AG10803 (cell line): ENCODE measurements around the gene SUPT3H.
"Not testable (repeated sequence)": the region's sequence is repeated elsewhere in the genome, so short reads cannot be mapped to it uniquely, and the experiment has no call there.

Experiments
- DNase-seq: peaks from one replicate; pipeline ENCODE4 v3.0.0; 2010; ENCODE audit warnings: low read depth
- H3K4me3 ChIP-seq: 2 replicates; pipeline ENCODE4 v1.5.1; 2011; ENCODE audit warnings: mild to moderate bottlenecking, low read length, control low read depth
- TF ChIP-seq, protein P1 (sequence below): conservative IDR thresholded peaks from 2 replicates; pipeline ENCODE4 v1.5.1; 2011; ENCODE audit warnings: mild to moderate bottlenecking, low read length, control low read depth, inconsistent platforms

Gene SUPT3H

DNA sequence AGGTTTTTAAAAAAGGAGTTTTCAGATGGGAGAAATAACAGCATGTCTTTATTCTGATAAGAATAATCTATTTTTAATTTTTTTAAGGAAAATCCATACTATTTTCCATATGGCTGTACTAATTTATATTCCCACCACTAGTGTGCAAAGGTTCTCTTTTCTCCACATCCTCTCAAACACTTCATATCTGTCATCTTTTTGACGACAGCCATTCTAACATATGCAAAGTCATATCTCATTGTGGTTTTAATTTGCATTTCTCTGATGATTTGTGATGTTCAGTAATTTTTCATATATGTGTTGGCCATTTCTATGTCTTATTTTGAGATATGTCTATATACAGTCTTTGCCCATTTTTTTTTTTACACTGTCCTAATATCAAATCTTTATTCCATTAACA, 330.2 kb downstream of the SUPT3H start:
- DNase-seq = no peak
- TF ChIP-seq, protein P1, sequence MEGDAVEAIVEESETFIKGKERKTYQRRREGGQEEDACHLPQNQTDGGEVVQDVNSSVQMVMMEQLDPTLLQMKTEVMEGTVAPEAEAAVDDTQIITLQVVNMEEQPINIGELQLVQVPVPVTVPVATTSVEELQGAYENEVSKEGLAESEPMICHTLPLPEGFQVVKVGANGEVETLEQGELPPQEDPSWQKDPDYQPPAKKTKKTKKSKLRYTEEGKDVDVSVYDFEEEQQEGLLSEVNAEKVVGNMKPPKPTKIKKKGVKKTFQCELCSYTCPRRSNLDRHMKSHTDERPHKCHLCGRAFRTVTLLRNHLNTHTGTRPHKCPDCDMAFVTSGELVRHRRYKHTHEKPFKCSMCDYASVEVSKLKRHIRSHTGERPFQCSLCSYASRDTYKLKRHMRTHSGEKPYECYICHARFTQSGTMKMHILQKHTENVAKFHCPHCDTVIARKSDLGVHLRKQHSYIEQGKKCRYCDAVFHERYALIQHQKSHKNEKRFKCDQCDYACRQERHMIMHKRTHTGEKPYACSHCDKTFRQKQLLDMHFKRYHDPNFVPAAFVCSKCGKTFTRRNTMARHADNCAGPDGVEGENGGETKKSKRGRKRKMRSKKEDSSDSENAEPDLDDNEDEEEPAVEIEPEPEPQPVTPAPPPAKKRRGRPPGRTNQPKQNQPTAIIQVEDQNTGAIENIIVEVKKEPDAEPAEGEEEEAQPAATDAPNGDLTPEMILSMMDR = no peak
- H3K4me3 ChIP-seq = no peak overlapping the region

DNA sequence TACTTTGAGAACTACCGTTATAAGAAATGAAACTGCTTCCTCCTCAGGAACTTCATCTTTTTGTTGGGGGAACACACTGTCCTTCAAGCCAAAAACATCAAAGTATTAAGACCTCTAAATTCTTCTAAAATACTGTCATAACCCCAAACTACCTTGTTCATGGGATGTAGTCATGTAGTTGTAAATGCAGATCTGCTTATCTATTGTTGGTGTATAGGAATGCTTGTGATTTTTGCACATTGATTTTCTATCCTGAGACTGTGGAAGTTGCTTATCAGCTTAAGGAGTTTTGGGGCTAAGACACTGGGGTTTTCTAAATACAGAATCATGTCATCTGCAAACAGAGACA, 332.5 kb downstream of the SUPT3H start:
- H3K4me3 ChIP-seq = no peak overlapping the region
- TF ChIP-seq, protein P1 = no peak
- no peak for DNase-seq

DNA sequence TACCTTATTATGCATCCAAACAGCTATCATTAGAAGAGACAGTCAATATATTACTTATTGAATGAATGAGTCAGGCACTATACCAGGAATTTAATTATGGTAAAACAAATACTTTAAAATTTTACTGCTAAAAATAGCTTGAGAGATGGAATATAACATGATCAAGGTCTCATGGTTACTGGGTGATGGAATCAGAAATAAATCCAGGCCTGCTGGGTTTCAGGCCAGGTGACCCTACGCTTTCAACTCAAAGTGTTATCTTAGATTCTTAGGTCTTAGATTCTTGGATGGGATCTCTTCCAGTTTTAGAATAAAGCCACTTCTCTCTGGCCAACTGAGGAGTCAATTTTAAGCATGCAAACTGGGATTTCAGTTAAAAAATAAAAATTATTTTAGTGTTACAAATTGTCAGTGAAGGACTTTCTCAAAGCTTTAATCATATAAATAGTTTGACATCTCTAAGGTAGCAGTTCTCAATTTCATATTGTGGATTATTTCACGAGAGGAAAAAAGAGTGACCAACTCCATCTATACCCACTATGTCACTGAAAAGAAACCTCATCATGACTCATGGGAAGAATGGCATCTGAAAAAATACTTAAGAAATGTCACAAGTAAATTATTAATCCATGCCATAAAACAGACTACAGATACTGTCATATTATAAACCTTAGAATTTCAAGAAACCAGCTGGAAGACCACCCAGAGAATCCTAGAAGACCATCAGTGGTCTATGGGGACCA, 333.1 kb downstream of the SUPT3H start:
- no peak overlapping the region for H3K4me3 ChIP-seq
- no peak for DNase-seq
- TF ChIP-seq, protein P1 = no peak

DNA sequence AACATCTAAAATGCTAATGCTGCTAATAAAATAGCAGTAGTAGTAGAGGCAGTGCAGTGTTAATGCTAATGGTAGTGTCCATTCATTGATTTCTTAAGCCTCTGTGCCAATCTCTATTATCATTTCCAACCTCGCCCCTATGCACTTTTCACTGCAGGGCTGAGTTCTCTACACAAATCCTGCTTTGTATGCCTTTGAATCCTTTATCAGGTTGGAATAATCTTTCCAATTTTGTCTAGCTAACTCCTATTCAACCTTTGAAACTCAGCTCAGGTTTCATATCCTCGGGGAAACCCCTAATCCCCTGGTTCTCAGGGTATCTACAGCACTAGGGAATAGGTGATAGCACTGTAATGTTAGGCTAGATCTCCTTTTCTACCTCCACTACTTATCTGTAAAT, 333.6 kb downstream of the SUPT3H start:
- DNase-seq = no peak
- H3K4me3 ChIP-seq = no peak overlapping the region
- TF ChIP-seq, protein P1 = no peak

DNA sequence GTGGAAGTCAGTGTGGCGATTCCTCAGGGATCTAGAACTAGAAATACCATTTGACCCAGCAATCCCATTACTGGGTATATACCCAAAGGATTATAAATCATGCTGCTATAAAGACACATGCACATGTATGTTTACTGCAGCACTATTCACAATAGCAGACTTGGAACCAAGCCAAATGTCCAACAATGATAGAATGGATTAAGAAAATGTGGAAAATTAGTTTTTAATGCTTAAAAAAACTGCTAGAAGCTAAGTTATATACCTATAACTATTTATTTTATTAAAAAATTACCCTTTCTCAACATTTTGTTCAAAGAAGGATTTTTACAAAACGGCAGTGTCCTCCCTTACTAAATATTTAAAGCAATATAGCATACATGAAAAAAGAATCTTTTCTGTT, 335.1 kb downstream of the SUPT3H start:
- DNase-seq, H3K4me3 ChIP-seq: not testable (repeated sequence)

DNA sequence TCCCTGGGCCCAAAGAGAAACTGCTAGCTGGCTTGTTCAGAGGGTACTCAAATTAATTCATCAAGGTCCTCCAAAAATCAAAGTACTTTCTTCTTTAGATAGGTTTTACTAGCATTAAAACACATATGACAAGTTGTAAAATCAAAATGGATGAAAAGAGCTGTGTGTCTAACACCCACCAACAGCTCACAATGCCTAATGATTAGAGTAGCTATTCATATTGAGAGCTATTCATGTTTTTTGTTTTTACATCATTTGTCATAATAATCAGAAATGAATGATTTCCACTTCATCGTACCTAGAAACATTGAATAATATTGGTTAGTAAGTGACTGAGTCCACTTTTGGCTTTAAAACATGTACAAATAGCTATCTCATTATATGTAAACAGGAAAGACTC, 339.5 kb downstream of the SUPT3H start:
- H3K4me3 ChIP-seq = no peak overlapping the region
- DNase-seq = no peak
- TF ChIP-seq, protein P1 = no peak

DNA sequence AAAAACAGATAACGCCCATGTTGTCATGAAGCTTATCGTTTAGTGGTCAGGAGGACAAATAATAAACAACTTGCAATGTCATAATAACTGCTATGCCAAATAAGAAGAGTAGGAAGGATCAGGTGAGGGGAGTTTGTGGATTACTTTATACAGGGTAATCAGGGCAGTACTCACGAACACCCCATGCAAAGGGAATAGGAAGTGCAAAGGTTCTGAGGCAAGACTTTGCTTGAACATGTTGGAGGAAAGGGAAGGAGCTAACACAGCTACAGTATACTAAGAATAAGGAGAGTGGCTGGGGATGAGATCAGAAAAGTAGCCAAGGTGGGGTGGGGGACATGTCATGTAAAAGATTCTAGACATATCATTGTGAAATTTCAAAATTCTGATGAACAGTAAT, 341.6 kb downstream of the SUPT3H start:
- no peak for DNase-seq
- no peak overlapping the region for H3K4me3 ChIP-seq
- TF ChIP-seq, protein P1 = no peak

DNA sequence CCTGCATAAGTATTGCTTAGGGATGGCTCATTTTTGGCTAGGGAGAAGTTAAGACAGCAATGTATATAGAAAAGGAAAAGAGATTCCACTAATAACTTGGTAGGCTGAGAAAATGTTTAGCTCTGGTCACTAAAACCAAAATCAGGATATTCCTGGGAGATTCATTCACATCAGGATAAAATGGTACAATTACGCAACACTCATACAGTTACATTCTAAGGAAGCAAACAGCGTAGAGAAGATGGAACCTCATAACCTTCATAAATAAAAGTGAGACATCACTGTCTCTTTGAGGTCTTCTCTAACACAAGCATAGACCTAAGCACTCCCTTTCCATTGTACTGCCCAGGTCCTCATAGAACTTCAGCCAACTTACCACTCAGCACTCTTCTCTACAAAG, 345.3 kb downstream of the SUPT3H start:
- TF ChIP-seq, protein P1 = no peak
- DNase-seq = no peak
- no peak overlapping the region for H3K4me3 ChIP-seq
